GM12878 (cell line): ENCODE measurements around the gene PRDM2. TPM values are rescaled to one million over a fixed set of nuclear protein-coding genes. Genes with fewer than 3 reads are reported as not detected.
A peak's percentile ranks its signal among the peaks of the same experiment; 100 is the strongest.
"Not testable (repeated sequence)": the region's sequence is repeated elsewhere in the genome, so short reads cannot be mapped to it uniquely, and the experiment has no call there.

Source experiments
- ATAC-seq: fragments of 200-7000 bp; cut with Tn5 transposase; 3 replicates; pipeline ENCODE4 v1.9.1; 2020; ENCODE audit warnings: mild to moderate bottlenecking, moderate library complexity
- BruUV-seq: library from RNA; stranded (reverse); fragments of 400-500 nt; replicated peaks from 2 replicates; lab custom pipeline; 2021; lab: Mats Ljungman, UMichigan
- CTCF ChIA-PET: fragments of 300-600 bp; sonication (Branson Sonifier 250); formaldehyde crosslinking; extraction: SDS; loops from one replicate; lab custom pipeline; 2021; ENCODE audit warnings: inconsistent platforms; lab: Yijun Ruan, JAX
- POLR2A ChIA-PET: fragments of 350-600 bp; formaldehyde crosslinking; extraction: SDS; loops from one replicate; lab custom pipeline; 2021; ENCODE audit warnings: inconsistent platforms; lab: Charles Lee
- RAD21 ChIA-PET: fragments of 300-600 bp; sonication (Branson Sonifier 250); formaldehyde crosslinking; loops from one replicate; lab custom pipeline; 2023; ENCODE audit warnings: antibody characterized with exemption; ENCODE audit not compliant: unreplicated experiment; lab: Charles Lee
- SMC1A ChIA-PET: fragments of 300-600 bp; sonication (Branson Sonifier 250); formaldehyde crosslinking; loops from one replicate; lab custom pipeline; 2023; ENCODE audit not compliant: unreplicated experiment, uncharacterized antibody; lab: Charles Lee
- DNase-seq: peaks from one replicate; pipeline ENCODE4 v3.0.0-alpha.2; 2011; ENCODE audit warnings: low read depth, low spot score
- FAIRE-seq: peaks from 3 replicates; lab custom pipeline; 2011; peaks lifted over from hg19 to GRCh38; lab: Jason Lieb, UNC
- H2AFZ ChIP-seq: 2 replicates; pipeline ENCODE4 v1.6.0; 2011; ENCODE audit warnings: low read depth, low read length, control low read depth; ENCODE audit not compliant: control insufficient read depth
- H3K27ac ChIP-seq: 2 replicates; pipeline ENCODE4 v1.5.1; 2011; ENCODE audit warnings: control low read depth; ENCODE audit not compliant: control insufficient read depth, insufficient read depth
- H3K27me3 ChIP-seq, 2 experiments: replicated peaks in 1 of 2; 2 replicates each; pipeline versions ENCODE4 v1.6.0 to v1.6.1; 2011; ENCODE audit warnings: low read length in 1 of 2; ENCODE audit not compliant: control insufficient read depth in 2 of 2, insufficient read depth in 2 of 2
- H3K36me3 ChIP-seq, 2 experiments: 2 replicates each; pipeline ENCODE4 v1.5.1; 2011; ENCODE audit warnings: low read length in 1 of 2; ENCODE audit not compliant: control insufficient read depth in 2 of 2, insufficient read depth in 2 of 2
- H3K4me1 ChIP-seq: 2 replicates; pipeline ENCODE4 v1.6.1; 2011; ENCODE audit warnings: mild to moderate bottlenecking, low read length, moderate library complexity, mixed read lengths; ENCODE audit not compliant: control insufficient read depth, insufficient read depth
- H3K4me2 ChIP-seq: 2 replicates; pipeline ENCODE4 v1.6.0; 2011; ENCODE audit warnings: control low read depth; ENCODE audit not compliant: control insufficient read depth, insufficient read depth
- H3K4me3 ChIP-seq: fragments of 200-600 bp; sonication (generic); 2 replicates; pipeline ENCODE4 v1.5.1; 2016
- H3K79me2 ChIP-seq: 2 replicates; pipeline ENCODE4 v1.6.0; 2011; ENCODE audit warnings: low read length; ENCODE audit not compliant: control insufficient read depth, insufficient read depth
- H3K9ac ChIP-seq: 2 replicates; pipeline ENCODE4 v1.8.0; 2011; ENCODE audit warnings: low read length, control low read depth, mixed read lengths; ENCODE audit not compliant: control insufficient read depth, insufficient read depth
- H3K9me3 ChIP-seq: replicated peaks from 3 replicates; pipeline ENCODE4 v1.5.1; 2011; ENCODE audit warnings: mild to moderate bottlenecking, low read length; ENCODE audit not compliant: control insufficient read depth, insufficient read depth
- H4K20me1 ChIP-seq: 2 replicates; pipeline ENCODE4 v1.6.0; 2011; ENCODE audit not compliant: control insufficient read depth, insufficient read depth
- CTCF ChIP-seq, 3 experiments: IDR thresholded peaks in 2 of 3; conservative IDR thresholded peaks in 1 of 3; 2 replicates each; pipeline ENCODE4 v1.5.1; 2011; ENCODE audit warnings: low read depth in 3 of 3, low read length in 3 of 3, mild to moderate bottlenecking in 3 of 3, control low read depth in 2 of 3, moderate library complexity in 2 of 3, inconsistent platforms in 1 of 3, mixed read lengths in 1 of 3; ENCODE audit not compliant: control insufficient read depth in 2 of 3, insufficient read depth in 1 of 3; ENCODE audit errors: extremely low read depth in 1 of 3
- STAT3 ChIP-seq: IDR thresholded peaks from 2 replicates; pipeline ENCODE4 v1.6.1; 2011; ENCODE audit warnings: low read depth, low read length, improper control_type of control experiment
- WGBS: methylation state at CpG from one replicate; pipeline ENCODE4 v1.1.6; 2016; ENCODE audit warnings: low lambda C conversion rate; ENCODE audit not compliant: insufficient replicate concordance, insufficient coverage; ENCODE audit errors: missing lambda C conversion rate; 5-methylcytosine and 5-hydroxymethylcytosine counted together
- in situ Hi-C: fragments of 300-500 bp; cut with MboI; formaldehyde crosslinking; loops from 9 replicates; pipeline ENCODE4 v1.14.3; 2018; ENCODE audit warnings: mixed read lengths
- intact Hi-C: fragments of 100-400 bp; cut with micrococcal nuclease; formaldehyde crosslinking; loops from one replicate; pipeline ENCODE4 v1.14.2; 2022; ENCODE audit not compliant: unreplicated experiment
- polyA plus RNA-seq, 11 experiments: library from polyadenylated mRNA; depleted of rRNA in 4 of 11; unstranded in 6 of 11; stranded (reverse) in 5 of 11; fragments of >200 nt; fragmentation: Nextera tagmentation in 4 of 11; fragmentation: Illumina TruSeq in 1 of 11; extraction: Ambion mirVana in 4 of 11; extraction: Trizol in 1 of 11; gene quantifications; 1 replicate in 1 of 11; 2 replicates in 10 of 11; pipeline versions ENCODE4 v1.2.1 to v1.2.3, GENCODE V29; 2011 to 2016; ENCODE audit warnings: inconsistent platforms in 2 of 11, missing spikeins in 2 of 11, low read depth in 1 of 11
- total RNA-seq, 4 experiments: library from RNA; depleted of rRNA in 3 of 4; stranded (reverse); fragments of >200 nt in 3 of 4; fragmentation: Illumina TruSeq in 1 of 4; extraction: Trizol in 1 of 4; gene quantifications; 2 replicates each; pipeline versions ENCODE4 v1.2.1 to v1.2.3, GENCODE V29; 2013 to 2021

PRDM2 gene
- total and polyA plus RNA-seq, 10 of the 15 experiments (the other 5 are each of a cell fraction or from before 2014, with no cell fraction given), result 8.4 to 45.1 (median 23.5) TPM

DNA sequence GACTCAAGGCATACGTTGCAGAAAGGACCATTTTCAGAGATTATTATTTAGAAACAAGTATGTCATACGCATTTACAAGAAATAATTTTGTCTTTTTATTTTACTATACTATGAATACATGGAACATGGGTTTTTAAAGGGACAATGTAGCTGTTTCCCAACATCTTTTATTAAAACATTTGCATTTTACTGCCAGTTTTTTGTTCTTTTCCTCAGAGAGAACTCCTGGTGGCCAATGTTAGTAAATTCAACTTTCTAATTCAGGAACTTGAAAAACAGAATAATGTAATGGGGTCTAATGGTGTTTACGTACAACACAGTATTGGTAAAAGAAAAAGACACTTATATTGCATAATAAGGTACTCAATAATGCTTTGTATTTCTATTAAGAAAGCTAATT lies 14.9 kb downstream of the PRDM2 start:
- SMC1A ChIA-PET, result interaction anchor here (0.6 to 19.7 kb wide), 3 partner anchors 9 to 12 kb away, joined by 3 to 425 read pairs (median 12); no protein-coding TSS in a partner anchor
- Histone ChIP-seq H3K36me3 (peaks cover 0 to 7% of the 10 kb centered on the region in 2 experiments; a peak in 1 of 4 replicates), H4K20me1 (no peaks in the 10 kb centered on the region), H2AFZ (no peak overlapping the region), H3K27me3 (no peaks in the 10 kb centered on the region), H3K4me2 (no peak overlapping the region), H3K9me3 (no peaks in the 10 kb centered on the region; the same call in 2 of the 3 replicates), H3K9ac (no peak overlapping the region), H3K27ac (no peak overlapping the region), H3K79me2 (peaks cover 76% of the 10 kb centered on the region), H3K4me1 (peaks cover 8% of the 10 kb centered on the region), H3K4me3 (no peak overlapping the region)
- intact Hi-C loops (no loop called here), in situ Hi-C loops (loop anchor here (25.0 kb wide), 1 partner anchor 1653 kb away; the partner anchor contains the start of gene TNFRSF8)
- RAD21 ChIA-PET, result interaction anchor here (0.6 to 21.9 kb wide), 3 partner anchors 6 to 36 kb away, joined by 4 to 367 read pairs (median 367); no protein-coding TSS in a partner anchor
- FAIRE-seq (no peak), ATAC-seq (no peak), DNase-seq (no peak)
- BruUV-seq, result no TSS peak
- CTCF ChIA-PET, result interaction anchor here (0.8 to 7.5 kb wide), 3 partner anchors 9 to 12 kb away, joined by 3 to 98 read pairs (median 7); no protein-coding TSS in a partner anchor
- WGBS, result 99% methylated on average over 3 of the region's 3 CpGs
- TF ChIP-seq STAT3, result no peak
- 0 out of 6 replicates have a peak, but pooled peaks of 2 of the 3 experiments have one; percentile 4 to 5 for TF ChIP-seq CTCF (IDR thresholded peaks at IDR 0.05 in 2 of 3, conservative IDR thresholded peaks at IDR 0.05 in 1 of 3; ENCODE audit: control insufficient read depth in 2 of 3, extremely low read depth in 1 of 3, insufficient read depth in 1 of 3, low read depth in 3 of 3, low read length in 3 of 3)
- POLR2A ChIA-PET, result interaction anchor here (0.6 to 1.5 kb wide), 2 partner anchors 8 to 14 kb away, joined by 3 to 4 read pairs; no protein-coding TSS in a partner anchor

DNA sequence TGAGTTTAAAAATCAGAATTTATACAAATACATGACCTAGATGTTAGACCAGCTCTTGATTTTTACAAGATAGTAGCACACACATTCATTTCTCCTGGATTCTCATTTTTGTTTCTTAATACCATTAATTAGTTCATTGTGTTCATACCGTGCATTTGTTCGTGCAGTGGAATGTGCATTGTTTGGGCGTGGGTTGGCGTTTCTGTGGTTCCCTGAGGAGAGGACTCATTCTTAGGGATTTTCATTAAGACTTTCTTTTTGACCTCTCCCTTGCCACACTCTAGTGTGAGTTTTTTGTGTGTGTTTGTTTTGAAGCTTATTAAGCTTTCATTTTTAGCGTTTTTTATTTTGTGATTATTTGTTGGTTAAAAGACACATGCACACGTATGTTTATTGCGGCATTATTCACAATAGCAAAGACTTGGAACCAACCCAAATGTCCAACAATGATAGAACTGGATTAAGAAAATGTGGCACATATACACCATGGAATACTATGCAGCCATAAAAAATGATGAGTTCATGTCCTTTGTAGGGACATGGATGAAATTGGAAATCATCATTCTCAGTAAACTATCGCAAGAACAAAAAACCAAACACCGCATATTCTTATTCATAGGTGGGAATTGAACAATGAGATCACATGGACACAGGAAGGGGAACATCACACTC lies 15.8 kb downstream of the PRDM2 start:
- H3K79me2 ChIP-seq, result peaks cover 74% of the 10 kb centered on the region
- H3K36me3 ChIP-seq, H3K27me3 ChIP-seq, H4K20me1 ChIP-seq, H3K27ac ChIP-seq, H3K9ac ChIP-seq, FAIRE-seq, intact Hi-C loops, H3K9me3 ChIP-seq, H3K4me1 ChIP-seq, BruUV-seq, H3K4me3 ChIP-seq, H2AFZ ChIP-seq, H3K4me2 ChIP-seq, DNase-seq, ATAC-seq: not testable (repeated sequence)
- in situ Hi-C loops, result loop anchor here (25.0 kb wide), 1 partner anchor 1653 kb away; the partner anchor contains the start of gene TNFRSF8
- ChIA-PET POLR2A (interaction anchor here (0.6 to 1.5 kb wide), 3 partner anchors 9 to 13 kb away, joined by 3 to 4 read pairs (median 3); no protein-coding TSS in a partner anchor), SMC1A (interaction anchor here (0.6 to 19.7 kb wide), 3 partner anchors 10 to 12 kb away, joined by 3 to 425 read pairs (median 12); no protein-coding TSS in a partner anchor), CTCF (interaction anchor here (0.8 to 7.5 kb wide), 3 partner anchors 10 to 13 kb away, joined by 3 to 98 read pairs (median 7); no protein-coding TSS in a partner anchor), RAD21 (interaction anchor here (0.5 to 21.9 kb wide), 3 partner anchors 7 to 49 kb away, joined by 4 to 367 read pairs (median 367); no protein-coding TSS in a partner anchor)
- WGBS, result 94% methylated on average over 7 of the region's 9 CpGs
